Adipose tissue (tissue), 3 donors: ENCODE data around the gene TFRC. TPM values are rescaled to one million over a fixed set of nuclear protein-coding genes. Genes with fewer than 3 reads are reported as not detected.
"Not testable (repeated sequence)": the region's sequence is repeated elsewhere in the genome, so short reads cannot be mapped to it uniquely, and the experiment has no call there.

Experiments used
- H3K27ac ChIP-seq: one replicate; pipeline ENCODE4 v1.5.1; 2013; ENCODE audit warnings: low read depth, low read length
- WGBS, 3 donors: extraction: QIAGEN DNeasy Blood & Tissue Kit; methylation state at CpG; one replicate each; pipeline ENCODE4 v1.1.7; 2013; 5-methylcytosine and 5-hydroxymethylcytosine counted together
- polyA plus RNA-seq, 3 donors: library from polyadenylated mRNA; stranded (reverse); fragments of 200-250 nt; gene quantifications; one replicate each; pipeline ENCODE4 v1.2.3, GENCODE V29; 2013
- donor health status: healthy with polysubstance abuse.
- donor health status: Bipolar disorder and iron deficiency.
- donor health status: healthy.

TFRC gene
- polyA plus RNA-seq, 3 donors = 15.1 to 56.2 (median 16.2) TPM

DNA sequence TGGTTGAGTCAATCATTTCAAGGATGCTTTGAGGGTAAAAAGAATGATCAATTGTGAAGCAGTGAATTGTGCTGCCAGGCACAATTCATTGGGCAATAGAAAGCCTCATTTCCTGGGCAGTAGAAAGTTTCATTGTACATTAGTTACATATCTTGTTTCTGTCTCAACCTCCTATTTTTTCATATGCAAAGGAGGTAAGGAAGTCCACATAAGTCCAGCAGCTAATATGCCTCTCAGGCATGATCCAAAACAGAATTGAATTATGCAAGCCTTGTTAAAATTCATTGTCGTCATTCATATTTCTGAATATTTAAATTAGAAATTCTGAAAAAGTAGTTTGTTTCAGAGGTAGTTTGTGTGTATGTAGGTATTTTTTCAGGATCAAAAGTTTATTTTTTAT lies 65.8 kb downstream of the TFRC start:
- WGBS, 3 donors = 93% methylated on average over 1 of the region's 1 CpG

GRCh38 chr3:196013587-196014487 lies 68.1 kb downstream of the TFRC start:
- H3K27ac ChIP-seq = no peak overlapping the region
- WGBS, 3 donors = 82 to 89% (median 87%) methylated on average over 12 to 15 of the region's 15 CpGs

More for the DNA sequence above, 65.8 kb downstream of the TFRC start:
- no peak overlapping the region for H3K27ac ChIP-seq

GRCh38 chr3:196012941-196013476 lies 68.9 kb downstream of the TFRC start:
- H3K27ac ChIP-seq = no peak overlapping the region
- WGBS, 3 donors = 83 to 87% (median 83%) methylated on average over 15 of the region's 15 CpGs

DNA sequence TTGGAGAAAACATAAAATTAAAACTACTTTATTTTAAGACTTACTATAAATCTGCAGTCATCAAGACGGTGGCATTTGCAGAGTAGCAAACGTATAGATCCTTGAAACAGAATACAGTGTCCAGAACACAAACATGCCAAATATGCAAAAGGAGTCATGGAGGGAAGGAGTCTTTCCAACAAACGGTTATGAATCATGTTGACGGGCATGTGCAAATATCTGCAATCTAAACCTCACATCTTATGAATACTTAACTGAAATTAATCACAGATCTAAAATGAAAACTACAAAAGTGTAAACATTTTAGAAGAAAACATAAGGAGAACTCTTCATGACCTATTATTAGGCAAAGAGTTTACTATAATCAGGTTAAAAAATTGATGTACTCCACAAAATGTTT lies 69.4 kb downstream of the TFRC start:
- WGBS, 3 donors = 42 to 73% (median 69%) methylated on average over 4 of the region's 4 CpGs
- H3K27ac ChIP-seq = no peak overlapping the region

GRCh38 chr3:196009456-196009855 lies 72.4 kb downstream of the TFRC start:
- 87 to 91% (median 88%) methylated on average over 5 of the region's 5 CpGs for WGBS, 3 donors
- no peak overlapping the region for H3K27ac ChIP-seq

GRCh38 chr3:196008929-196009328 lies 73.0 kb downstream of the TFRC start:
- no peak overlapping the region for H3K27ac ChIP-seq
- WGBS, 3 donors = 78 to 92% (median 90%) methylated on average over 9 of the region's 9 CpGs

- 86 to 89% (median 88%) methylated on average over 18 of the region's 18 CpGs for WGBS, 3 donors
- H3K27ac ChIP-seq = no peak overlapping the region
These were observed 73.5 kb downstream of the TFRC start for GRCh38 chr3:196008387-196008786.

- H3K27ac ChIP-seq = no peak overlapping the region
- 60 to 80% (median 63%) methylated on average over 11 of the region's 11 CpGs for WGBS, 3 donors
These were observed 74.0 kb downstream of the TFRC start for GRCh38 chr3:196007744-196008335.

DNA sequence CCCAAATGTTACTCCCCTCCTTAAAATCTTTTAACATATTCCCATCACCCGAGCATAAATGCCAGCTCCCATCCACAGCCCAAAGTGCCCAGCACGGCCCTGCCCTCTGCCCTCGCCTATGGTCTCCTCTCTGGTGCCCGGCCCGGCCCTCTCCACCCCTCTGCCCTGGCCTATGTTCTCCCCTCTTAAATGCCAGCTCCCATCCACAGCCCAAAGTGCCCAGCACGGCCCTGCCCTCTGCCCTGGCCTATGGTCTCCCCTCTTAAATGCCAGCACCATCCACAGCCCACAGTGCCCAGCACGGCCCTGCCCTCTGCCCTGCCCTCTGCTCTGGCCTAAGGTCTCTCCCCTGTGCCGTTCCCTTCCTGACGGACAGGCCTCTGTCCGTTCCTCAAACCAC lies 76.6 kb downstream of the TFRC start:
- 62 to 81% (median 78%) methylated on average over 9 to 10 of the region's 10 CpGs for WGBS, 3 donors
- H3K27ac ChIP-seq = not testable (repeated sequence)

GRCh38 chr3:196004359-196005052 lies 77.4 kb downstream of the TFRC start:
- 69 to 86% (median 85%) methylated on average over 17 of the region's 17 CpGs for WGBS, 3 donors
- not testable (repeated sequence) for H3K27ac ChIP-seq

DNA sequence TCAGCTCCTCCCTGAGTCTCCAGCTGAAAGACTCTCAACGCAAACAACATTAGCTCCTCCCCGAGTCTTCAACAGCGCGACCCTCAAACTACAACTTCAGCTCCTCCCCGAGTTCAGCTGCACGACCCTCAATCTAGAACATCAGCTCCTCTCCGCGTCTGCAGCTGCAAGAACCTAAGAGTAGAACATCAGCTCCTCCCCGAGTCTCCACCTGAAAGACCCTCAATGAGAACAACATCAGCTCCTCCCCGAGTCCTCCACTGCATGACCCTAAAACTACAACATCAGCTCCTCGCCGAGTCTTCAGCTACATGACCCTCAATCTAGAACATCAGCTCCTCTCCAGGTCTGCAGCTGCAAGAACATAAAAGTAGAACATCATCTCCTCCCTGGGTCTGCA lies 78.3 kb downstream of the TFRC start:
- 81 to 94% (median 91%) methylated on average over 12 of the region's 12 CpGs for WGBS, 3 donors
- no peak overlapping the region for H3K27ac ChIP-seq

- WGBS, 3 donors = 91 to 93% (median 92%) methylated on average over 6 of the region's 6 CpGs
- H3K27ac ChIP-seq = not testable (repeated sequence)
These were observed 79.2 kb downstream of the TFRC start for GRCh38 chr3:196002721-196003120.

GRCh38 chr3:196001240-196001639 lies 80.7 kb downstream of the TFRC start:
- WGBS, 3 donors = 76 to 95% (median 92%) methylated on average over 7 of the region's 7 CpGs
- H3K27ac ChIP-seq = not testable (repeated sequence)

DNA sequence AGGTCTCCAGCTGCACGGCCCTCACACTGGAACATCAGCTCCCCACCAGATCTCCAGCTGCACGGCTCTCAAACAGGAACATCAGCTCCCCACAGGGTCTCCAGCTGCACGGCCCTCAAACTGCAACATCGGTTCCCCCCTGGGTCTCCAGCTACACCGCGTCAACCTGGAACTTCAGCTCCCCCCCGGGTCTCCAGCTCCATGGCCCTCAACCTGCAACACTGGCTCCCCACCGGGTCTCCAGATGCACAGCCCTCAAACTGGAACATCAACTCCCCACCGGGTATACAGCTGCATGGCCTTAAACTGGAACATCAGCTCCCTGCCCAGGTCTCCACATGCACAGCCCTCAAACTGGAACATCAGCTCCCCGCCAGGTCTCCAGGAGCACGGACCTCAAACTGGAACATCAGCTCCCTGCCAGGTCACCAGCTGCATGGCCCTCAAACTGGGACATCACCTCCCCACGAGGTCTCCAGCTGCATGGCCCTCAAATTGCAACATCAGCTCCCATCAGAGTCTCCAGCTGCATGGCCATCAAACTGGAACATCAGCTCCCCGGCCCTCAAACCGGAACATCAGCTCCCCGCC lies 81.4 kb downstream of the TFRC start:
- WGBS, 3 donors = 76 to 80% (median 77%) methylated on average over 12 to 15 of the region's 15 CpGs
- H3K27ac ChIP-seq = not testable (repeated sequence)

DNA sequence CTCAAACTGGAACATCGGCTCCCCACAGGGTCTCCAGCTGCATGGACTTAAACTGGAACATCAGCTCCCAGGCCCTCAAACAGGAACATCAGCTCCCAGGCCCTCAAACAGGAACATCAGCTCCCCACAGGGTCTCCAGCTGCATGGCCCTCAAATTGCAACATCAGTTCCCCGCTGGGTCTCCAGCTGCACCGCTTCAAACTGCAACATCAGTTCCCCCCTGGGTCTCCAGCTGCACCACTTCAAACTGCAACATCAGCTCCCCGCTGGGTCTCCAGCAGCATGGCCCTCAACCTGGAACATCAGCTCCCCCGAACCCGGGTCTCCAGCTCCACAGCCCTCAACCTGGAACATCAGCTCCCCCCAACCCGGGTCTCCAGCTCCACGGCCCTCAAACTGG lies 82.0 kb downstream of the TFRC start:
- 70 to 84% (median 70%) methylated on average over 8 of the region's 8 CpGs for WGBS, 3 donors
- no peak overlapping the region for H3K27ac ChIP-seq
